Bronchial epithelial cell (primary cell): ENCODE data around the gene WBP11. TPM values are rescaled to one million over a fixed set of nuclear protein-coding genes. Genes with fewer than 3 reads are reported as not detected.
"Not testable (repeated sequence)": the region's sequence is repeated elsewhere in the genome, so short reads cannot be mapped to it uniquely, and the experiment has no call there.

Experiments used
- DNase-seq: peaks from one replicate; pipeline ENCODE4 v3.0.0-alpha.2; 2010; ENCODE audit warnings: low read depth
- FAIRE-seq: peaks from 2 replicates; lab custom pipeline; 2011; peaks lifted over from hg19 to GRCh38; lab: Jason Lieb, UNC
- H3K27me3 ChIP-seq: 2 replicates; pipeline ENCODE4 v1.5.1; 2011; ENCODE audit warnings: low read length; ENCODE audit not compliant: control insufficient read depth, insufficient read depth
- H3K36me3 ChIP-seq: 2 replicates; pipeline ENCODE4 v1.5.1; 2011; ENCODE audit warnings: low read length; ENCODE audit not compliant: control insufficient read depth, insufficient read depth
- H3K4me3 ChIP-seq: 2 replicates; pipeline ENCODE4 v1.5.1; 2011; ENCODE audit warnings: mild to moderate bottlenecking, low read depth, low read length, control low read depth
- total RNA-seq: library from RNA; depleted of rRNA; stranded (reverse); fragments of >200 nt; gene quantifications from 2 replicates; pipeline ENCODE4 v1.2.1, GENCODE V29; 2014
- TF ChIP-seq, protein P1 (sequence below): IDR thresholded peaks from 2 replicates; pipeline ENCODE4 v1.5.1; 2011; ENCODE audit warnings: mild to moderate bottlenecking, moderate library complexity, low read length, control low read depth, inconsistent platforms; ENCODE audit not compliant: insufficient read depth, severe bottlenecking

The WBP11 gene
- total RNA-seq, 1 donor from 2014 or later = 3.7 TPM

DNA sequence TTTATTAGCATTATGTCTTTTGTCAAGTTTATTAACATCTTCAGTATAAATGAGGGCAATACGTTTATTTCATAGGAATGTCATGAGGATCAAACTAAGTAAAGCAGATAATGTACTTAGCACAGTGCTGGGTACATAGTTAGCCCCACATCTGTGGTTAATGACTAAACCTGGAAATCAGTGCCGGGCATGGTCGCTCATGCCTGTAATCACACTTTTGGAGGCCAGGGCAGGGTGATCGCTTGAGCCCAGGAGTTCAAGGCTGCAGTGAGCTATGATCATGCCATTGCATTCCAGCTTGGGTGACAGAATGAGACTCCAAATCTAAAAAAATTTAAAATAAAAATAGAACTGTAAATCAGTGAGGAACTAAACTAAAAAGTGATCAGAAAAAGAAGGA, 62.1 kb downstream of the WBP11 start:
- Histone ChIP-seq H3K27me3 (no peaks in the 10 kb centered on the region), H3K4me3 (no peak overlapping the region), H3K36me3 (no peaks in the 10 kb centered on the region)
- DNase-seq (no peak), FAIRE-seq (no peak)
- TF ChIP-seq, protein P1, sequence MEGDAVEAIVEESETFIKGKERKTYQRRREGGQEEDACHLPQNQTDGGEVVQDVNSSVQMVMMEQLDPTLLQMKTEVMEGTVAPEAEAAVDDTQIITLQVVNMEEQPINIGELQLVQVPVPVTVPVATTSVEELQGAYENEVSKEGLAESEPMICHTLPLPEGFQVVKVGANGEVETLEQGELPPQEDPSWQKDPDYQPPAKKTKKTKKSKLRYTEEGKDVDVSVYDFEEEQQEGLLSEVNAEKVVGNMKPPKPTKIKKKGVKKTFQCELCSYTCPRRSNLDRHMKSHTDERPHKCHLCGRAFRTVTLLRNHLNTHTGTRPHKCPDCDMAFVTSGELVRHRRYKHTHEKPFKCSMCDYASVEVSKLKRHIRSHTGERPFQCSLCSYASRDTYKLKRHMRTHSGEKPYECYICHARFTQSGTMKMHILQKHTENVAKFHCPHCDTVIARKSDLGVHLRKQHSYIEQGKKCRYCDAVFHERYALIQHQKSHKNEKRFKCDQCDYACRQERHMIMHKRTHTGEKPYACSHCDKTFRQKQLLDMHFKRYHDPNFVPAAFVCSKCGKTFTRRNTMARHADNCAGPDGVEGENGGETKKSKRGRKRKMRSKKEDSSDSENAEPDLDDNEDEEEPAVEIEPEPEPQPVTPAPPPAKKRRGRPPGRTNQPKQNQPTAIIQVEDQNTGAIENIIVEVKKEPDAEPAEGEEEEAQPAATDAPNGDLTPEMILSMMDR = no peak

DNA sequence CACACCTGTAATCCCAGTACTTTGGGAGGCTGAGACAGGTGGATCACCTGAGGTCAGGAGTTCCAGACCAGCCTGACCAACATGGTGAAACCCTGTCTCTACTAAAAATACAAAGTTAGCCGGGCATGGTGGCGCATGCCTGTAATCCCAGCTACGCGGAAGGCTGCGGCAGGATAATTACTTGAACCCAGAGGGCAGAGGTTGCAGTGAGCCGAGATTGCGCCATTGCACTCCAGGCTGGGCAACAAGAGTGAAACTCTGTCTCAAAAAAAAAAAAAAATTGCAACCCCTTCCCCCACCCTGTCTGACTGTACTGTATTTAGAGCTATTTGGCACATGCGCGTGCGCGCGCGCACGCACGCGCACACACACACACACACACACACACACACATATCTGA, 66.8 kb downstream of the WBP11 start:
- not testable (repeated sequence) for H3K27me3 ChIP-seq, H3K36me3 ChIP-seq, DNase-seq, H3K4me3 ChIP-seq, FAIRE-seq

Other genes with a start within 250 kb of the WBP11 start
- gene PLBD1, start 235.6 kb downstream of the WBP11 start, total RNA-seq = 1.1 and 5.4 TPM in 2 replicates
- gene GUCY2C, start 106.9 kb downstream of the WBP11 start, total RNA-seq = not detected in 2 replicates
- 1.4 and 2.1 TPM in 2 replicates for gene C12orf60, start 192 bp upstream of the WBP11 start, total RNA-seq
- gene SMCO3, start 10.7 kb upstream of the WBP11 start, total RNA-seq = not detected in 2 replicates
- not detected in 2 replicates for gene ART4, start 40.0 kb upstream of the WBP11 start, total RNA-seq
- gene MGP, start 82.4 kb upstream of the WBP11 start, total RNA-seq = 0.79 TPM in 1 of 2 replicates, not detected in the other
- gene ERP27, start 135.1 kb upstream of the WBP11 start, total RNA-seq = not detected in 2 replicates
- gene ARHGDIB, start 158.1 kb upstream of the WBP11 start, total RNA-seq = 0.53 and 1.2 TPM in 2 replicates
- not detected in 2 replicates for gene PDE6H, start 169.6 kb upstream of the WBP11 start, total RNA-seq